ENCODE measurements around the gene IL17C. TPM values are rescaled to one million over a fixed set of nuclear protein-coding genes. Genes with fewer than 3 reads are reported as not detected.
"Not testable (repeated sequence)": the region's sequence is repeated elsewhere in the genome, so short reads cannot be mapped to it uniquely, and the experiment has no call there.

IL17C gene
- total RNA-seq, 1 donor from 2014 or later, result not detected

- FAIRE-seq, result no peak
- no peak for DNase-seq (ENCODE audit: low spot score in 2 of 2)
Measured at GRCh38 chr16:88655053-88655732, 16.8 kb downstream of the IL17C start.

GRCh38 chr16:88655733-88656281, 17.4 kb downstream of the IL17C start:
- FAIRE-seq, result no peak
- no peak for DNase-seq (ENCODE audit: low spot score in 2 of 2)

GRCh38 chr16:88656291-88656980, 18.1 kb downstream of the IL17C start:
- no peak for DNase-seq (ENCODE audit: low spot score in 2 of 2)
- FAIRE-seq, result no peak

- FAIRE-seq (no peak), DNase-seq (ENCODE audit: low spot score in 2 of 2) (no peak)
Measured at GRCh38 chr16:88657371-88657770, 19.0 kb downstream of the IL17C start.

- FAIRE-seq (no peak), DNase-seq (ENCODE audit: low spot score in 2 of 2) (no peak)
Measured at GRCh38 chr16:88658714-88659113, 20.3 kb downstream of the IL17C start.

- no peak for FAIRE-seq
- DNase-seq (ENCODE audit: low spot score in 2 of 2), result no peak
Measured at GRCh38 chr16:88659160-88659559, 20.8 kb downstream of the IL17C start.

- FAIRE-seq, result no peak
Measured at GRCh38 chr16:88661468-88661867, 23.1 kb downstream of the IL17C start.

GRCh38 chr16:88662222-88662842, 24.0 kb downstream of the IL17C start:
- FAIRE-seq (no peak), DNase-seq (ENCODE audit: low spot score in 2 of 2) (no peak)

More at GRCh38 chr16:88661468-88661867, 23.1 kb downstream of the IL17C start:
- DNase-seq (ENCODE audit: low spot score in 2 of 2), result no peak

- FAIRE-seq (peak; percentile 44), DNase-seq (ENCODE audit: low spot score in 2 of 2) (peak; percentile 100)
Measured at GRCh38 chr16:88662843-88663606, 24.7 kb downstream of the IL17C start, which contains the start of gene MVD. Gene MVD, minus strand, starts transcription at chr16:88663091. Its CDS starts 11 bp downstream, at chr16:88663080.

GRCh38 chr16:88665148-88665547, 26.8 kb downstream of the IL17C start:
- FAIRE-seq, result no peak

GRCh38 chr16:88665570-88665969, 27.2 kb downstream of the IL17C start:
- no peak for FAIRE-seq
- no peak for DNase-seq (ENCODE audit: low spot score in 2 of 2)

More at GRCh38 chr16:88665148-88665547, 26.8 kb downstream of the IL17C start:
- DNase-seq (ENCODE audit: low spot score in 2 of 2), result no peak

GRCh38 chr16:88667461-88667860, 29.1 kb downstream of the IL17C start:
- FAIRE-seq (no peak), DNase-seq (ENCODE audit: low spot score in 2 of 2) (no peak)

- DNase-seq (ENCODE audit: low spot score in 2 of 2); FAIRE-seq: not testable (repeated sequence)
Measured at GRCh38 chr16:88669493-88669892, 31.1 kb downstream of the IL17C start.

- no peak for FAIRE-seq
- DNase-seq (ENCODE audit: low spot score in 2 of 2), result no peak
Measured at GRCh38 chr16:88669980-88670379, 31.6 kb downstream of the IL17C start.

GRCh38 chr16:88671806-88672205, 33.4 kb downstream of the IL17C start:
- DNase-seq (ENCODE audit: low spot score in 2 of 2) (no peak), FAIRE-seq (no peak)

GRCh38 chr16:88672776-88673175, 34.4 kb downstream of the IL17C start:
- FAIRE-seq, result no peak
- DNase-seq (ENCODE audit: low spot score in 2 of 2), result no peak

- no peak for FAIRE-seq
- DNase-seq (ENCODE audit: low spot score in 2 of 2), result no peak
Measured at GRCh38 chr16:88673716-88674379, 35.5 kb downstream of the IL17C start.

GRCh38 chr16:88676502-88677242, 38.3 kb downstream of the IL17C start:
- FAIRE-seq, result no peak
- no peak for DNase-seq (ENCODE audit: low spot score in 2 of 2)

GRCh38 chr16:88677721-88678120, 39.3 kb downstream of the IL17C start:
- DNase-seq (ENCODE audit: low spot score in 2 of 2) (no peak), FAIRE-seq (no peak)

Data from frontal cortex (tissue), 4 donors.